K562 (cell line): ENCODE results near the gene CAMK2G. TPM values are rescaled to one million over a fixed set of nuclear protein-coding genes. Genes with fewer than 3 reads are reported as not detected.

Experiments used
- FOXJ2 ChIP-seq: fragments of 200-800 bp; sonication (Bioruptor generic); IDR thresholded peaks from 2 replicates; pipeline ENCODE4 v1.6.1; 2016; ENCODE audit warnings: missing genetic modification characterization, missing compliant biosample characterization
- HDAC2 ChIP-seq: fragments of 450-650 bp; IDR thresholded peaks from 2 replicates; pipeline ENCODE4 v1.6.1; 2016; ENCODE audit warnings: mild to moderate bottlenecking
- SMARCB1 ChIP-seq: IDR thresholded peaks from 2 replicates; pipeline ENCODE4 v1.6.1; 2011; ENCODE audit warnings: improper control_type of control experiment, low read depth; ENCODE audit not compliant: insufficient read length
- STAG1 ChIP-seq: sonication (generic); formaldehyde crosslinking; IDR thresholded peaks from 2 replicates; pipeline ENCODE4 v1.5.0; 2020; ENCODE audit warnings: missing genetic modification reagents, borderline replicate concordance
- TCF7L2 ChIP-seq: fragments of 150-350 bp; IDR thresholded peaks from 2 replicates; pipeline ENCODE4 v1.6.1; 2016; ENCODE audit warnings: low read depth, mild to moderate bottlenecking, low read length, moderate library complexity
- TSC22D4 ChIP-seq: fragments of 450-650 bp; IDR thresholded peaks from 2 replicates; pipeline ENCODE4 v1.6.1; 2016; ENCODE audit warnings: missing genetic modification characterization, missing biosample characterization, control low read depth
- U2AF1 ChIP-seq: fragments of 200-400 bp; formaldehyde crosslinking; optimal IDR thresholded peaks from 2 replicates; pipeline ENCODE3; 2017; ENCODE audit warnings: mild to moderate bottlenecking, low read depth, low read length, moderate library complexity
- ZC3H4 ChIP-seq: sonication (generic); formaldehyde crosslinking; IDR thresholded peaks from 2 replicates; pipeline ENCODE4 v1.9.0; 2021; ENCODE audit warnings: missing genetic modification reagents, borderline replicate concordance
- ZNF444 ChIP-seq: fragments of 250-450 bp; sonication (Bioruptor Pico); IDR thresholded peaks from 2 replicates; pipeline ENCODE4 v1.4.0; 2020; ENCODE audit warnings: mild to moderate bottlenecking, moderate library complexity
- ZNF512 ChIP-seq: IDR thresholded peaks from 2 replicates; pipeline ENCODE4 v1.6.1; 2016; ENCODE audit warnings: missing genetic modification characterization, missing compliant biosample characterization
- polyA plus RNA-seq, 8 experiments: library from polyadenylated mRNA; depleted of rRNA in 4 of 8; stranded (reverse) in 5 of 8; unstranded in 3 of 8; fragments of >200 nt; fragmentation: Nextera tagmentation in 2 of 8; fragmentation: Illumina TruSeq in 1 of 8; extraction: Ambion mirVana in 2 of 8; extraction: Trizol in 1 of 8; gene quantifications; 2 replicates each; pipeline versions ENCODE4 v1.2.1 to v1.2.3, GENCODE V29; 2011 to 2014; ENCODE audit warnings: inconsistent platforms in 1 of 8, missing spikeins in 1 of 8
- total RNA-seq, 7 experiments: library from RNA; depleted of rRNA in 6 of 7; stranded (reverse); fragments of >200 nt in 6 of 7; fragmentation: Illumina TruSeq in 2 of 7; extraction: Trizol in 2 of 7; gene quantifications; 2 replicates each; pipeline versions ENCODE4 v1.2.1 to v1.2.3, GENCODE V29; 2011 to 2021; ENCODE audit warnings: low replicate concordance in 1 of 7
- TF ChIP-seq, protein P1 (sequence below), 2 experiments: fragments of 450-650 bp; formaldehyde crosslinking in 1 of 2; IDR thresholded peaks; 2 replicates each; pipeline versions ENCODE4 v1.4.0 to v1.6.1; 2014 to 2020; ENCODE audit warnings: mild to moderate bottlenecking in 2 of 2, borderline replicate concordance in 1 of 2, low read depth in 1 of 2
- TF ChIP-seq, protein P2 (sequence below): fragments of 250-450 bp; sonication (Bioruptor Pico); IDR thresholded peaks from 2 replicates; pipeline ENCODE4 v1.5.0; 2021; ENCODE audit warnings: mild to moderate bottlenecking, borderline replicate concordance

Gene CAMK2G
- total and polyA plus RNA-seq, 9 of the 15 experiments (the other 6 are each of a cell fraction or from before 2014, with no cell fraction given), result 9.0 to 37.9 (median 32.6) TPM

- TF ChIP-seq, protein P1, sequence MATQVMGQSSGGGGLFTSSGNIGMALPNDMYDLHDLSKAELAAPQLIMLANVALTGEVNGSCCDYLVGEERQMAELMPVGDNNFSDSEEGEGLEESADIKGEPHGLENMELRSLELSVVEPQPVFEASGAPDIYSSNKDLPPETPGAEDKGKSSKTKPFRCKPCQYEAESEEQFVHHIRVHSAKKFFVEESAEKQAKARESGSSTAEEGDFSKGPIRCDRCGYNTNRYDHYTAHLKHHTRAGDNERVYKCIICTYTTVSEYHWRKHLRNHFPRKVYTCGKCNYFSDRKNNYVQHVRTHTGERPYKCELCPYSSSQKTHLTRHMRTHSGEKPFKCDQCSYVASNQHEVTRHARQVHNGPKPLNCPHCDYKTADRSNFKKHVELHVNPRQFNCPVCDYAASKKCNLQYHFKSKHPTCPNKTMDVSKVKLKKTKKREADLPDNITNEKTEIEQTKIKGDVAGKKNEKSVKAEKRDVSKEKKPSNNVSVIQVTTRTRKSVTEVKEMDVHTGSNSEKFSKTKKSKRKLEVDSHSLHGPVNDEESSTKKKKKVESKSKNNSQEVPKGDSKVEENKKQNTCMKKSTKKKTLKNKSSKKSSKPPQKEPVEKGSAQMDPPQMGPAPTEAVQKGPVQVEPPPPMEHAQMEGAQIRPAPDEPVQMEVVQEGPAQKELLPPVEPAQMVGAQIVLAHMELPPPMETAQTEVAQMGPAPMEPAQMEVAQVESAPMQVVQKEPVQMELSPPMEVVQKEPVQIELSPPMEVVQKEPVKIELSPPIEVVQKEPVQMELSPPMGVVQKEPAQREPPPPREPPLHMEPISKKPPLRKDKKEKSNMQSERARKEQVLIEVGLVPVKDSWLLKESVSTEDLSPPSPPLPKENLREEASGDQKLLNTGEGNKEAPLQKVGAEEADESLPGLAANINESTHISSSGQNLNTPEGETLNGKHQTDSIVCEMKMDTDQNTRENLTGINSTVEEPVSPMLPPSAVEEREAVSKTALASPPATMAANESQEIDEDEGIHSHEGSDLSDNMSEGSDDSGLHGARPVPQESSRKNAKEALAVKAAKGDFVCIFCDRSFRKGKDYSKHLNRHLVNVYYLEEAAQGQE (IDR thresholded peaks at IDR 0.05; ENCODE audit: borderline replicate concordance), result peak; percentile 96
- TF ChIP-seq, protein P1 (CRISPR knock-in tag; IDR thresholded peaks at IDR 0.05; ENCODE audit: low read depth), result no peak
- TF ChIP-seq, protein P2, sequence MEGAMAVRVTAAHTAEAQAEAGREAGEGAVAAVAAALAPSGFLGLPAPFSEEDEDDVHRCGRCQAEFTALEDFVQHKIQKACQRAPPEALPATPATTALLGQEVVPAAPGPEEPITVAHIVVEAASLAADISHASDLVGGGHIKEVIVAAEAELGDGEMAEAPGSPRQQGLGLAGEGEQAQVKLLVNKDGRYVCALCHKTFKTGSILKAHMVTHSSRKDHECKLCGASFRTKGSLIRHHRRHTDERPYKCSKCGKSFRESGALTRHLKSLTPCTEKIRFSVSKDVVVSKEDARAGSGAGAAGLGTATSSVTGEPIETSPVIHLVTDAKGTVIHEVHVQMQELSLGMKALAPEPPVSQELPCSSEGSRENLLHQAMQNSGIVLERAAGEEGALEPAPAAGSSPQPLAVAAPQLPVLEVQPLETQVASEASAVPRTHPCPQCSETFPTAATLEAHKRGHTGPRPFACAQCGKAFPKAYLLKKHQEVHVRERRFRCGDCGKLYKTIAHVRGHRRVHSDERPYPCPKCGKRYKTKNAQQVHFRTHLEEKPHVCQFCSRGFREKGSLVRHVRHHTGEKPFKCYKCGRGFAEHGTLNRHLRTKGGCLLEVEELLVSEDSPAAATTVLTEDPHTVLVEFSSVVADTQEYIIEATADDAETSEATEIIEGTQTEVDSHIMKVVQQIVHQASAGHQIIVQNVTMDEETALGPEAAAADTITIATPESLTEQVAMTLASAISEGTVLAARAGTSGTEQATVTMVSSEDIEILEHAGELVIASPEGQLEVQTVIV, result no peak
- TF ChIP-seq SMARCB1 (no peak), ZNF512 (tag) (no peak), FOXJ2 (no peak), HDAC2 (peak; percentile 84), ZNF444 (CRISPR knock-in tag) (no peak), STAG1 (CRISPR knock-in tag) (peak; percentile 97), ZC3H4 (no peak), TSC22D4 (tag) (no peak), U2AF1 (no peak), TCF7L2 (no peak)
Observed at GRCh38 chr10:73879296-73880173, 5.2 kb upstream of the CAMK2G start (continued).
